Measurements from ENCODE around the gene PPEF1. TPM values are rescaled to one million over a fixed set of nuclear protein-coding genes. Genes with fewer than 3 reads are reported as not detected.

Gene PPEF1
- total RNA-seq, 1 donor from 2014 or later, result not detected

DNA sequence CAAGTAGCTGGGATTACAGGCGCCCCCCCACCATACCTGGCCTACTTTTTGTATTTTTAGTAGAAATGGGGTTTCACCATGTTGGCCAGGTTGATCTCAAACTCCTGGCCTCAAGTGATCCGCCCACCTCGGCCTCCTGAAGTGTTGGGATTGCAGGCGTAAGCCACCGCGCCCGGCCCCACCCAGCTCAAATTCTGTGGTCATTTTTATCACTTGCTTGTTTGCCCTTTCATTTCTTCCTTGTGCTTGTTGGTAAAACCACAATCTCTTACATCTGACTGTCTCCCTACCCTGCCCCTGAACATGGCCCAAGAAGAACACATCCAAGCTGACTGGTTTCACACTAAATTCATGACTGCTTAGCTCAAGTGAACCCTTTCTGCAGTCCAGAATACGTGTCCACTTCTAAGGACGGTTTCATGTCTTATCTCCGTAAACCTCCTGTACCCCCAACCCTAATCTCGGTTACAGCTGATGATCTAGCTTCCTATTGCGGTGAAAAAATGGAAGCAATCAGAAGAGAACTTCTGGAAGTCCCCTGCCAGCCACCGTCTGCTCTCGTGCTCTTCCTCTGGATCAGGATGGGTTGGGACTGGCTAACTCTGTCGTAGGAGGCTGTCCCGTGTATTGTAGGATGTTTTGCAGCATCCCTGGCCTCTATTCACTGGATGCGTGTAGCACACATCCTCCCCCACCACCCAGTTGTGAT is 30.1 kb upstream of the PPEF1 start:
- no peak for TF ChIP-seq CTCF (IDR thresholded peaks at IDR 0.05)
- intact Hi-C loops (cut with DNase I), result loop anchor here (2.0 to 10.0 kb wide), 3 partner anchors 155 to 667 kb away; partner anchors contain the start of gene PDHA1
- no peaks in the 10 kb centered on the region for H3K27me3 ChIP-seq
- H3K27ac ChIP-seq, result no peak overlapping the region
- no peaks in the 10 kb centered on the region for H3K9me3 ChIP-seq
- H3K4me3 ChIP-seq, result no peak overlapping the region
- H3K36me3 ChIP-seq, result no peaks in the 10 kb centered on the region
- no peak for DNase-seq (ENCODE audit: low spot score in 2 of 2)
- no peaks in the 10 kb centered on the region for H3K4me1 ChIP-seq

GRCh38 chrX:18681996-18682395 is 25.4 kb upstream of the PPEF1 start:
- intact Hi-C loops (cut with DNase I), result no loop called here
- Histone ChIP-seq H3K27me3 (no peaks in the 10 kb centered on the region), H3K9me3 (no peaks in the 10 kb centered on the region), H3K27ac (no peak overlapping the region), H3K4me3 (no peak overlapping the region), H3K4me1 (peaks cover 0 to 2% of the 10 kb centered on the region in 2 donors), H3K36me3 (no peaks in the 10 kb centered on the region)
- no peak for DNase-seq (ENCODE audit: low spot score in 2 of 2)
- no peak for TF ChIP-seq CTCF (IDR thresholded peaks at IDR 0.05)

DNA sequence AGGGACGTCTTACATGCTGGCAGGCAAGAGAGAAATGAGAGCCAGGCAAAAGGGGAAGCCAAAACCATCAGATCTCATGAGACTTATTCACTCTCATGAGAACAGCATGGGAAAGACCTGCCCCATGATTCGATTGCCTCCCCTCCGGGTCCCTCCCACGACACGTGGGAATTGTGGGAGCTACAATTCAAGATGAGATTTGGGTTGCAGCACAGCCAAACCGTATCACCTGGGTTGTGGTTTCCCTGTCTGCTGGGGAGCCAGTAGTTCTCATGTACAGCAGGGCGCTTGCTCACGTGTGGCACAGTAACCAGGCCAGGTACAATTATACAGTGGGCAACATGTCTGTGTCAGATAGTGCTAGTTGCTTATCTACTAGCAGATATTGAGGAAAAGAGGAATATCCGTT is 24.5 kb upstream of the PPEF1 start:
- H3K9me3 ChIP-seq, result no peaks in the 10 kb centered on the region
- H3K4me3 ChIP-seq, result no peak overlapping the region
- no peaks in the 10 kb centered on the region for H3K27me3 ChIP-seq
- intact Hi-C loops (cut with DNase I), result no loop called here
- H3K4me1 ChIP-seq, result peaks cover 0 to 2% of the 10 kb centered on the region in 2 donors
- no peaks in the 10 kb centered on the region for H3K36me3 ChIP-seq
- H3K27ac ChIP-seq, result no peak overlapping the region
- DNase-seq (ENCODE audit: low spot score in 2 of 2), result no peak
- no peak for TF ChIP-seq CTCF (IDR thresholded peaks at IDR 0.05)

DNA sequence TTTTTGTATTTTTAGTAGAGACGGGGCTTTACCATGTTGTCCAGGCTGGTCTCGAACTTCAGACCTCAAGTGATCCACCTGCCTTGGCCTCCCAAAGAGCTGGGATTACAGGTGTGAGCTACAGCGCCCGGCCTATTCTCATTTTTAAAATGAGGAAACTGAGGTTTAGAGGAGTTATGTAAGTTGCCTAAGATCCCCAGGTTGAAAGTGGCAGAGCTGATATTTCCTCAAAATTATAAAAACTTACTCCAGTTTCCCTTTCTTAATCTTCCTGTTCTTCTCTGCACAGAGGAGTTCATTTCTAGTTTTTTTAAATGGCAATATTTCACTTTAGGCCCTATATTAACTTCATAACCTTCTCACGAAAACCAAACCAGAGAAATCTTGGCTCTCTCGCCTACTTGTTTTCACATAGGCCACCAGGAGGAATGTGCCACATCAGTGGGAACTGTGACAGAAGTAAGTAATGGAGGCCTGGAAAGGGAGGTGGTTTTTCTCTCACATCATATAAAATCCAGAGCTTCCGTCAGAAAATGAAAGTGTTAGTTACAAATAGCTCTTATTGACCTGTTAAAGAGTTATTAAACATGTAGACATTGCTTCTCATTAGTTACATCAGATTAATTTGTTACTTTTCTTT is 19.5 kb upstream of the PPEF1 start:
- Histone ChIP-seq H3K36me3 (no peaks in the 10 kb centered on the region), H3K9me3 (no peaks in the 10 kb centered on the region), H3K4me3 (no peak overlapping the region), H3K27me3 (no peaks in the 10 kb centered on the region), H3K4me1 (peaks cover 0 to 2% of the 10 kb centered on the region in 2 donors), H3K27ac (no peak overlapping the region)
- no peak for DNase-seq (ENCODE audit: low spot score in 2 of 2)
- intact Hi-C loops (cut with DNase I), result no loop called here
- no peak for TF ChIP-seq CTCF (IDR thresholded peaks at IDR 0.05)

DNA sequence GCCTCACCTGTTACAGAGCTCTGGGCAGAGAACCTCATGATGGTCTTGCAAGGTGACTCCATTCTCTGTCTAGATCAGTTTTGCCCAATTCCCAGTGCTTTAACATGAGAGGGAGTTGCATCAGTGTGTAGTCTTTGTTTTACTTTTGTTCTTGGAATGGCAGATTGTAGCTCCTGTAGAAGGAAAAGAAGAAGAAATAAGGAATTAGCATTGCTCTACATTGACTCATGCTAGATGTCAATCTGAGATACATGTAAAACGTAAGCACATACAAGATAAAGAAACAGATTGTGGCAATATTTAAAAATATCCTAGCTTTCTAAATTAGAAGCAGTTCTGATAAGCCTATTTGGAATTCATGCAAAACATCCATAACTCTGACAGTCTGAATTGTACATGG is 16.0 kb upstream of the PPEF1 start:
- Histone ChIP-seq H3K4me3 (no peak overlapping the region), H3K4me1 (no peaks in the 10 kb centered on the region), H3K27ac (no peak overlapping the region), H3K36me3 (no peaks in the 10 kb centered on the region), H3K9me3 (no peaks in the 10 kb centered on the region), H3K27me3 (no peaks in the 10 kb centered on the region)
- intact Hi-C loops (cut with DNase I), result no loop called here
- no peak for DNase-seq (ENCODE audit: low spot score in 2 of 2)
- TF ChIP-seq CTCF (IDR thresholded peaks at IDR 0.05), result no peak

Data from ascending aorta (tissue), 2 donors.